HG03521 (cell line): Measurements from ENCODE around the gene SLC30A7.
"Not testable (repeated sequence)": the region's sequence is repeated elsewhere in the genome, so short reads cannot be mapped to it uniquely, and the experiment has no call there.

Source experiments
- ATAC-seq: cut with Tn5 transposase; IDR thresholded peaks from one replicate; pipeline ENCODE4 v1.9.1; 2021; ENCODE audit warnings: mild to moderate bottlenecking, moderate library complexity; ENCODE audit not compliant: unreplicated experiment

Gene SLC30A7

GRCh38 chr1:100895540-100896480 is at the start of gene SLC30A7:
TSS of gene SLC30A7 (plus strand) at chr1:100896090. CDS start at chr1:100896263, 173 bp downstream.
- ATAC-seq, result peak; percentile 77

DNA sequence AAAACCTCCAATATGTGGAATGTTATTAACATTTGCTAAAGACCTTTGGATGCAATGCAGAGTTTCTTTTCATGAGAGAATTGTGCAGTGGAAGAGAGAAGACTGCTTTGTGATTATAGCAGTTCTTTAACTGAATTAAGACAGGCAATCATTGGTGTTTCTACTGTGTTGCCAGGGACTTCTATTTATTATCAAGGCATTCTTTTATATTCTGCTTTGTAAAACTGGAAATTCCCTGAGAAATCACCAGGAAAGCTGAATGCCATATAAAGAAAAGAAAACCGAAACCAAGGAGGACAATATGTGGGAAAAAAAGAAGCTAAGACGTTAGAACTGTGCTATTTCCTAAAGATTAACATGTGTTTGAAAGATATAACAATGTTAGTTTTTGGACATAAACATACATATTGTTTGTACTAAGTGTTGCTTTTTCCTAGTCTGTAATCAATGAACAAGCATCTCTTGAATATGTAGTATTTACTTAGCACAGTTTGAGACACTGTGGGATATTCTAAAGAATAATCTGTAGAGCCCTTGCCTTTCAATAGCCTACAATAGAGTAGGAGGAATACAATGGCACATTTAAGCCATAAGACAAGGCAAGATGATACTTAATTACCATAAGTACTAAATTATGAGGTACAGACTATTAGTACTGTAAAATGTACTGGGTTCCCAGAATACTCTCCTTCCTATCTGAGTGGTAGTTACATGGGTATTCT is 48.4 kb upstream of the SLC30A7 start:
- ATAC-seq, result no peak

GRCh38 chr1:100851726-100852125 is 44.2 kb upstream of the SLC30A7 start:
- ATAC-seq, result no peak

- no peak for ATAC-seq
Observed at GRCh38 chr1:100852976-100853375, 42.9 kb upstream of the SLC30A7 start.

GRCh38 chr1:100855116-100855515 is 40.8 kb upstream of the SLC30A7 start:
- ATAC-seq, result not testable (repeated sequence)

DNA sequence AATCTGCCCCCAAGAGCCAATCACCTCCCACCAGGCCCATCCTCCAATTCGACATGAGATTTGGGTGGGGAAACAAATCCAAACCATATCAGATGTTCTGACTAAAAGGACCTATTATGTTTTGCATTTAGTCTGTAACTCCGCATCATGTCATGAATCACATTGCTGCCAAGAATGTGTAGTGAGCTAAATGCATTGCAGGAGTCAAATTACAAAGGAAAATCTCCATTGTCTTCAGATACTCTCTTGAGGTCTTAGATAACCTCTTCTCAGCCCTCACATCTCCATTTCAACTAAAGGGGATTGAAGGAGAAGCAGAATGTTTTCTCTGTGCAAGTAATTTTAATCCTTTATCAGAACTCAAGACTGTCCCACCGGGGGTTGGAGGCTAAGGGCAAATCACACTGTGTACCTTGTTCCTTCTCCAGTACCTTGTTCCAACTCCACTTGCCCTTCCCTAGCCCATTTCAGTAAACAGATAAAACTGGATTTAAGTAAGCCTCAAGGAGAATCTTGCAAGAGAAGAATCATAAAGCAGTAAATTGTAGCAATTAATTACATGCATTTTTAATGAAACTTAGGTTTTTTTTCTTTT is 35.4 kb upstream of the SLC30A7 start:
- no peak for ATAC-seq

DNA sequence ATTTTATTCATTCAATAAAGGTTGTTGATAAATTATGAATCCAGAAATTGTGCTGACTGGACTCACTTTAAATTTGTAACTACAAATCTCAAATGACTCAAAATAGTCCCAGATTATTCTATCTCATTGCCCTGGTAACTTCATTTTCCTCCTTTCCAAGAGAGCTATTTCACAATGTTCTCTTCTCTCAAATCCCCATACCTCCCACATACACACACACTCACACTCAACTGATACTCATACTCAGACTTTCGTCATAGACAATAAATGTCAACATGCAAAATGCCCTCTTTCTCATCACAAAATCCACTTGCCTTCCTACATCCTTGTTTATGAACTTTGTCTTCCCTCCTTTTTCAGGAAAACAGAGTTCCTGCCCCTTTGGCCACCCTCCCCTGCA is 34.5 kb upstream of the SLC30A7 start:
- no peak for ATAC-seq

DNA sequence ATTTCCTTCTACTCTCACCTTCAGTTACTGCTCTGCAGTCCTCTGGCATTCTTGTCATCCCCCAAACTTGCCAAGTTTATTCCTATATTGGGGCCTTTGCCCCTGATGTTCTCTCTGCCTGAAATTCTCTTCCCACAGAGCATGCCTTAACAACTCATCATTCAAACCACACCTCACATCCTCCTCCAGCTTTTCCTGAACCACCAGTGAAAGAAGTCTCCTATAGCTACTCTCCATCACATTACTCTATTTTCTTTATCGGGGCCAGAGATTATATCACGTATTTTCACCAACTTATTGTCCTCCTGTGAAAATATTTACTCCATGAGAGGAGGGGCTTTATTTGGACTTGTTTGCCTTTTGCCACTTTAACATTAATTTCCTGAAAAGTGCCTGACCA is 33.3 kb upstream of the SLC30A7 start:
- ATAC-seq, result no peak

DNA sequence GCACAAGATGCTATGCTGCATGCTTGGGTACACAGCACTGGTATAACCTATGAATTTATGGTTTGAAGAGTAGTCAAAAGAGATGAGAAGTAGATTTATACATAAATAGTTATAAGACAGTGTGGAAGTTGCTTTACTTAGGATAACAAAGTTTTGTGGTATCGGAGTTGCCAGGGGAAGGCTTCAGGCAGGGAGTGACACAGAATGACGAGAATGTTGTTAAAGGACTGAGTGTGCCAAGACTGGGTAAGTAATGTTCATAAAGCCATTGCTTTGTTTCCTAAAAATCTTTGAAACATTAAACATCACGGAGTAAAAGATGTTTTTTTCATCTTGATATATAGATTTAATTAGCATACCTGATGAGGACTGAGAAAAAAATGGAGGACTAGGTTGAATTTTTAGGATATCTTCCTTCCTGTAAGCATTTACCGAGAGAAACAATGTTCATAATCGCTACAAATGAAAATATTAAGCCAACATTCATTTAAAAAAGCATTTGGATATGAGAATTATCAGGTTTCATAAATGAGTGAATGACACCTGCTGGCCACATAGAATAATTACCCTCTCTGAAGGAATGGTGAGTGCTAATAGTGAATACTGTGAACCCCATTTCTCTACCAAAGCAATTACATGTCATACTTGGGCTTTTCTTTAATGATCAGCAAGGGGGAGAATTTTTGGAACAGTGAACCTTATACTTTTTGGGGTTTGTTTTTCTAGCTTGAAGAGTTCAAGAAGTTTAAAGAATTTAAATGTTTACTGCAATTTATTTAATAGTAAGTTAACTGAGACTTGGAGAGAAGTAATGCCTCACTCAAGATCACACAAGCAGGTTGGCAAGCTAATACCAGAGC is 29.6 kb upstream of the SLC30A7 start:
- ATAC-seq, result peak; percentile 54

DNA sequence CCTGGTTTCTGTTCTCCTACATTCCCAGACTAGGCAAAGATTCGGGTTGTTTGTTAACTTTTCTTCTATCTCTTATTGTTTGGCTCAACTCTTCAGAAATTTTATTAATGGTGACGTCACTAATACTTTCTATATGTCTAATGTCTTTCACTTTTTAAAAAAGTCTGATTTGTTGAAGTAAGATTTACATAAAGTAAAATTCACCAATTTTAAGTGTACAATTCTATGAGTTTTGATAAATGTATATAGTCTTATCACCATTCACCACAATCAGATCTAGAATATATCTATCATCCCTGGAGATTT is 29.0 kb upstream of the SLC30A7 start:
- ATAC-seq, result no peak

- no peak for ATAC-seq
Observed at GRCh38 chr1:100868364-100868995, 27.4 kb upstream of the SLC30A7 start.

GRCh38 chr1:100869996-100870395 is 25.9 kb upstream of the SLC30A7 start:
- no peak for ATAC-seq

DNA sequence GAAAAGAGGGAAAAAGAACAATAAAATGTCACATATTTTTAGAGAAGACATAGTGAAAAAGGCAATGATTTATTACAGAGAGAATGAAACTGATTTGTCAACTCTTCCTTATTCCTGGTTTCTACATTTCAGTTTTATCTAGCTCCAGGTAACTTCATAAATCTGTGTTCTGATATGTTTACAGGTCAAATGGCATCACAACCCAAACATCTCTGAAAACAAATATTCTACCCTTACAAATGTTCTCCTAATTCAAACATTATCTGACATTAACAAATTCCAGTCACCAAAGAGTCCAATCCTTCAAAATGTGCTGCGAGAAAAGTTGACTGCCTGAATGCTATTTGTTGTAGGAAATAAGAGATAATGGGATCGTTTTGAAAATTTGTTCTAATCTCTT is 21.5 kb upstream of the SLC30A7 start:
- ATAC-seq, result no peak

DNA sequence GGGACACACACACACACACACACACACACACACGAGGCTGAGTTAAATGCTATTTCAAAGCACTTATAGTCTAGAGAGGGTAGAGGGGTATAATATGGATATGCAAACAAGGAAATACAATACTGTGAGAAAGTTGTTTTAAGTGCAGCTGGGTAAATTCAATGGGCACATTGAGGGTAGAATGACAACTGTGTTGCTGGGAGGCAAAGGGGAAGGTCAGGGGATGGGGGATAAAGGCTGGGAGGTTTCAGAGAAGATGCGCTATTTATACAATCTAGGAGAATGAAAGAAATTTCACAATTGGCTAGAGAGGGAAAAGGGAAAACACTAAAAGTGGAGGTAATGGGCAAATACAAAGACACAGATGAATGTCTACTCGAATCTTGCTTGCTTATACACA is 20.7 kb upstream of the SLC30A7 start:
- ATAC-seq, result no peak

- ATAC-seq, result no peak
Observed at GRCh38 chr1:100876291-100876690, 19.6 kb upstream of the SLC30A7 start.

DNA sequence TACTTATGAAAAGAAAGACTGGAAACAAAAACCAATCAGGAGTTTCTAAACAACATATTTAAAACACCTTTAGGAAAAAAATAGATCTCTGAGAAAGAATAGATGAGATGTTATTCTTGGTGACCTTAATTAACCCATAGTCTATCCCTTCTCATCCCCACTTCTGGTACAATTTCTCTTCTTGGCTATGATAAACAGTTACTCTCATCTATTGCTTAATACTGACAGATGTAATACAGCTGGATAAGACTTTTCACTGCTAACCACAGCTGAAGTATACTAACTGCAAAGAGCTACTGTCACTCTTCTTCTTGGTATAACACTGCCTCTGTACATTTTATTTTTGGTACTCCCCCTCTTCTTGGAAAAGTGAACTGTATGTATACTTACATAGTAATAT is 16.5 kb upstream of the SLC30A7 start:
- ATAC-seq, result no peak

DNA sequence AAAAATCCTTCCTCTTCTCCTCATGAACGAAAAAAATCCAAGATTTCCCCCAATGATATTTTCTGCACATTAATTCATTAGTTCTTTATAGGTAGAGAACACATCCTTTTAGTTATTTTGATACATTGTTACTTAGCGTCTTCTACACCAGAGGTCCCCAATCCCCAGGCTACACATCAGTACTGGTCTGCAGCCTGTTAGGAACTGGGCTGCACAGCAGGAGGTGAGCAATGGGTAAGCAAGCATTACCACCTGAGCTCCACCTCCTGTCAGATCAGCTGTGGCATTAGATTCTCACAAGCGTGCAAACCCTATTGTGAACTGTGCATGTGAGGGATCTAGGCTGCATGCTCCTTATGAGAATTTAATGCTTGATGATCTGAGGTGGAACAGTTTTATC is 14.2 kb upstream of the SLC30A7 start:
- no peak for ATAC-seq

- no peak for ATAC-seq
Observed at GRCh38 chr1:100882698-100883097, 13.2 kb upstream of the SLC30A7 start.

DNA sequence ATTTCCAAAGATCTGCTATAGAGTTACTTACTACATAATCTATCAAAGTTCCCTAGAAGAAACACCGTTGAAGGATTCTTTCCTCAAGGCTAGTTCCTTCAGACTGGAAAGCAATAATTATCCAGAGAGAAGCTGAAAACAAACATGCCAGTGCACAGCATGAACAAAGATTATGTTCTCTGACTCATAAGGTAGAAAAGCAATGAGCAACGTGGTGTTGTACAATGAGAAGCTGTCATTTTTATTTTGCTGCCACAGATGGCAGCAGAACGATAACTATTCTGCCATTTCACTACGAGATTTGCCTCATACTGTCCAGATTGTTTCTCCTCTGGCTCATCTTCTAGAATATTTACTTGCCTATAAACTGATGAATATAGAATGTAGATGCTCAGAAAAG is 11.9 kb upstream of the SLC30A7 start:
- no peak for ATAC-seq

- not testable (repeated sequence) for ATAC-seq
Observed at GRCh38 chr1:100889007-100889406, 6.9 kb upstream of the SLC30A7 start.
